Thyroid gland (tissue), 4 donors: ENCODE results near the gene LPP. TPM values are rescaled to one million over a fixed set of nuclear protein-coding genes. Genes with fewer than 3 reads are reported as not detected.
A peak's percentile ranks its signal among the peaks of the same experiment; 100 is the strongest.

Experiments used
- DNase-seq, 2 donors: peaks; one replicate each; pipeline ENCODE4 v3.0.0-alpha.2; 2019
- H3K27ac ChIP-seq, 3 donors: fragments of 200-600 bp; sonication (generic); 1 replicate in 2 of 3; 2 replicates in 1 of 3; pipeline ENCODE4 v1.5.1; 2016 to 2019; ENCODE audit warnings: mild to moderate bottlenecking in 1 of 3, moderate library complexity in 1 of 3
- H3K27me3 ChIP-seq: fragments of 200-600 bp; sonication (generic); one replicate; pipeline ENCODE4 v1.5.1; 2019
- H3K36me3 ChIP-seq, 2 donors: fragments of 200-600 bp; sonication (generic); one replicate each; pipeline ENCODE4 v1.5.1; 2016 to 2019
- H3K4me1 ChIP-seq, 2 donors: fragments of 200-600 bp; sonication (generic); one replicate each; pipeline ENCODE4 v1.5.1; 2017 to 2019
- H3K4me3 ChIP-seq, 3 donors: fragments of 200-600 bp; sonication (generic); replicated peaks in 1 of 3; 1 replicate in 2 of 3; 2 replicates in 1 of 3; pipeline ENCODE4 v1.5.1; 2016; ENCODE audit warnings: mild to moderate bottlenecking in 1 of 3
- H3K9me3 ChIP-seq: fragments of 200-600 bp; sonication (generic); one replicate; pipeline ENCODE4 v1.5.1; 2017
- POLR2A ChIP-seq, 2 donors: fragments of 450-650 bp; IDR thresholded peaks; one replicate each; pipeline ENCODE4 v1.6.1; 2017; ENCODE audit warnings: antibody characterized with exemption in 2 of 2, mild to moderate bottlenecking in 2 of 2, moderate library complexity in 1 of 2
- WGBS, 2 donors: methylation state at CpG; one replicate each; pipeline ENCODE4 v1.1.5; 2017; 5-methylcytosine and 5-hydroxymethylcytosine counted together
- intact Hi-C: fragments of 100-400 bp; cut with DNase I; formaldehyde crosslinking; loops from one replicate; pipeline ENCODE4 v1.15.1; 2023
- total RNA-seq, 4 donors: library from RNA; depleted of rRNA; stranded (reverse); fragments of >200 nt; gene quantifications; one replicate each; pipeline ENCODE4 v1.2.3, GENCODE V29; 2016
- TF ChIP-seq, protein P1 (sequence below), 6 experiments: fragments of 200-600 bp in 3 of 6; fragments of 450-650 bp in 3 of 6; sonication (generic) in 3 of 6; IDR thresholded peaks; one replicate each; pipeline ENCODE4 v1.5.1; 2016 to 2019; ENCODE audit warnings: antibody characterized with exemption in 6 of 6, mild to moderate bottlenecking in 2 of 6, inconsistent platforms in 1 of 6, moderate library complexity in 1 of 6

LPP gene
- total RNA-seq, 4 donors from 2014 or later: 79.0 to 141 (median 82.8) TPM

DNA sequence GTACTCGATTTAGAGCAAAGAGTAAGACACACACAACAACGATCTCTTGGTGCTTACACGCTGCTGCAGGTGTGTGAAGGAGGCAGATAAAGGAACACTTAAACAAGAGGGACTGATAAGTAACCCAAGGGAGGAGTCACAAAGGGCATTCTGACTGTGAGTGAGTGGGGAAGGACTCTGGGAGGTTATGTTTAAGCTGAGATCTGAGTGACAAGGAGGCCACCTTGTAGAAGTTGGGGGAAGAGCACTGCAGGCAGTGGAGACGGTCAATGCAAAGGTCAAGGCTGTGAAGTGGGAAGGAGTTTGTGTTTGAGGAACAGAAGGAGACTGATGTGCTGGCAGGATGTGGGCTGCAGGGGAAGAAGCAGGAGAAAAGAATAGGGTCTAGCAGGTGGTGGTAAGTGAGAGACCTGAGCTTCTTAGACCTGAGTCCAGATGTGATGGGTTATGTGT lies 63.1 kb downstream of the LPP start:
- Histone ChIP-seq H3K4me1 (peaks cover 0 to 6% of the 10 kb centered on the region in 2 donors), H3K27me3 (no peaks in the 10 kb centered on the region), H3K27ac (no peak overlapping the region), H3K9me3 (no peaks in the 10 kb centered on the region), H3K36me3 (no peaks in the 10 kb centered on the region), H3K4me3 (no peak overlapping the region)
- intact Hi-C loops: no loop called here
- TF ChIP-seq POLR2A (IDR thresholded peaks at IDR 0.05): no peak
- TF ChIP-seq, protein P1, sequence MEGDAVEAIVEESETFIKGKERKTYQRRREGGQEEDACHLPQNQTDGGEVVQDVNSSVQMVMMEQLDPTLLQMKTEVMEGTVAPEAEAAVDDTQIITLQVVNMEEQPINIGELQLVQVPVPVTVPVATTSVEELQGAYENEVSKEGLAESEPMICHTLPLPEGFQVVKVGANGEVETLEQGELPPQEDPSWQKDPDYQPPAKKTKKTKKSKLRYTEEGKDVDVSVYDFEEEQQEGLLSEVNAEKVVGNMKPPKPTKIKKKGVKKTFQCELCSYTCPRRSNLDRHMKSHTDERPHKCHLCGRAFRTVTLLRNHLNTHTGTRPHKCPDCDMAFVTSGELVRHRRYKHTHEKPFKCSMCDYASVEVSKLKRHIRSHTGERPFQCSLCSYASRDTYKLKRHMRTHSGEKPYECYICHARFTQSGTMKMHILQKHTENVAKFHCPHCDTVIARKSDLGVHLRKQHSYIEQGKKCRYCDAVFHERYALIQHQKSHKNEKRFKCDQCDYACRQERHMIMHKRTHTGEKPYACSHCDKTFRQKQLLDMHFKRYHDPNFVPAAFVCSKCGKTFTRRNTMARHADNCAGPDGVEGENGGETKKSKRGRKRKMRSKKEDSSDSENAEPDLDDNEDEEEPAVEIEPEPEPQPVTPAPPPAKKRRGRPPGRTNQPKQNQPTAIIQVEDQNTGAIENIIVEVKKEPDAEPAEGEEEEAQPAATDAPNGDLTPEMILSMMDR (IDR thresholded peaks at IDR 0.05): no peak
- 82 to 87% methylated on average over 4 of the region's 4 CpGs for WGBS, 2 donors
- DNase-seq: no peak

DNA sequence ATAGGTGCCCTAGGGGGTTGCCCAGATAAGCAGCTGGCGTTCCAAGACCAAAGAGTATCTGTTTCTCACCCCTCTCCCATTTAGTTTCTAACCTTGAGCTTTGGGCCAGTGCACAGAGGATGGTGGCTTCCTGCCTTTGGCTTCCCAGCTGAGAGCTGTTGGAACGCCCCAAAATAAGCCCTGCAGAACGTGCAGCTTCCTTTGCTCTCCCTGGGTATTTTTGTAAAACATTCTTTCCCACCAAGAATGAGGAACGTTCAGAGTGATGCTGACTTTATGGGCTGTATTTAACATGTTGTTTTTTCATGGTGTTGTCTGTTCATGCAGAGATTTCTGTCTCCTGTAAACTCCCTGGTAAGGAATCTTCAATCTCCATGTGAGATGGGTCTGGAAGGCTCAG lies 63.8 kb downstream of the LPP start:
- H3K4me1 ChIP-seq: peaks cover 0 to 6% of the 10 kb centered on the region in 2 donors
- no peak for TF ChIP-seq POLR2A (IDR thresholded peaks at IDR 0.05)
- TF ChIP-seq, protein P1 (IDR thresholded peaks at IDR 0.05): no peak
- WGBS, 2 donors: 82 to 88% methylated on average over 4 of the region's 4 CpGs
- H3K27ac ChIP-seq: peak overlapping the region in 1 of 3 donors; percentile 35
- DNase-seq: no peak
- intact Hi-C loops: no loop called here
- H3K4me3 ChIP-seq: no peak overlapping the region
- no peaks in the 10 kb centered on the region for H3K36me3 ChIP-seq
- H3K27me3 ChIP-seq: no peaks in the 10 kb centered on the region
- no peaks in the 10 kb centered on the region for H3K9me3 ChIP-seq

DNA sequence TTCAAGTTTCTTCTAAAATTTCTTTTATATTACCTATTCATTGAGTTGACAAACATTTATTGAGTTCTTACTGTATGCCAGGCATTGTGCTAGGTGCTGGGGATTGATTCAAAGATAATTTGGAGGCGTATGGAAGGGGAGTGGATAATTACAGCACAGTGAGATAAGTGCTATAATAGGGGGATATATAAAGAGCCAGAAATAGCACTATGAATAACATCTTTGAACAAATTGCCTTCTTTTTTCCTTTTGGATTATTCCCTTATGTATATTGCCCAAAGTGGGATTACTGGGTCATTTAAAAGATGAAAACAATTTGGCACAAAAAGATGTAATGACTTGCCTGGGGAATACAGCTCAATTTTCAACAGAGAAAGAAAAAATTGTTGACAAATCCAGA lies 64.6 kb downstream of the LPP start:
- Histone ChIP-seq H3K27me3 (no peaks in the 10 kb centered on the region), H3K4me1 (peaks cover 0 to 10% of the 10 kb centered on the region in 2 donors), H3K9me3 (no peaks in the 10 kb centered on the region), H3K27ac (peak overlapping the region in 1 of 3 donors; percentile 35), H3K36me3 (no peaks in the 10 kb centered on the region), H3K4me3 (no peak overlapping the region)
- no peak for TF ChIP-seq POLR2A (IDR thresholded peaks at IDR 0.05)
- TF ChIP-seq, protein P1 (IDR thresholded peaks at IDR 0.05): no peak
- no peak for DNase-seq
- WGBS, 2 donors: 84 to 90% methylated on average over 1 of the region's 1 CpG
- intact Hi-C loops: no loop called here

DNA sequence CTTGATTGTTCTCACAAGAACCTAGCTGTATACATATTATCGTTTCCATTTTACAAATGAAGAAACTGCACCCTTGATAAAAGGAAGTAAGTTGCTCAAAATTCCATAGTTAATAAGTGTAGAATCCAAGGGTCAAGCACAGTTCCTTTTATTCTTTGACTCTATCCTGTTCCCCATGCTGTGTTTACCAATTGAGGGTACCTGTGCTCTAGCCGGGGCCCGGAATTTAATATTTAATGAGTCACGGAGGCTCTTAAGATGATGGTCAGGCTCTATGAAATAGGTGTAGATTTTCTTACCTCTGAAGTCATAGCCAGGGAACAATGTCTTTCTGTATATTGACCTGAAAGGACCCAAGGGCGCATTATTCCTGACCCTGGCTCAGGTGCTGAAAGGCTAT lies 65.2 kb downstream of the LPP start:
- Histone ChIP-seq H3K4me3 (no peak overlapping the region), H3K4me1 (peaks cover 0 to 15% of the 10 kb centered on the region in 2 donors), H3K27ac (peak overlapping the region in 1 of 3 donors; percentile 35), H3K36me3 (no peaks in the 10 kb centered on the region), H3K27me3 (no peaks in the 10 kb centered on the region), H3K9me3 (no peaks in the 10 kb centered on the region)
- no peak for DNase-seq
- WGBS, 2 donors: 94 to 97% methylated on average over 5 of the region's 5 CpGs
- TF ChIP-seq, protein P1 (IDR thresholded peaks at IDR 0.05): no peak
- no peak for TF ChIP-seq POLR2A (IDR thresholded peaks at IDR 0.05)
- intact Hi-C loops: no loop called here

DNA sequence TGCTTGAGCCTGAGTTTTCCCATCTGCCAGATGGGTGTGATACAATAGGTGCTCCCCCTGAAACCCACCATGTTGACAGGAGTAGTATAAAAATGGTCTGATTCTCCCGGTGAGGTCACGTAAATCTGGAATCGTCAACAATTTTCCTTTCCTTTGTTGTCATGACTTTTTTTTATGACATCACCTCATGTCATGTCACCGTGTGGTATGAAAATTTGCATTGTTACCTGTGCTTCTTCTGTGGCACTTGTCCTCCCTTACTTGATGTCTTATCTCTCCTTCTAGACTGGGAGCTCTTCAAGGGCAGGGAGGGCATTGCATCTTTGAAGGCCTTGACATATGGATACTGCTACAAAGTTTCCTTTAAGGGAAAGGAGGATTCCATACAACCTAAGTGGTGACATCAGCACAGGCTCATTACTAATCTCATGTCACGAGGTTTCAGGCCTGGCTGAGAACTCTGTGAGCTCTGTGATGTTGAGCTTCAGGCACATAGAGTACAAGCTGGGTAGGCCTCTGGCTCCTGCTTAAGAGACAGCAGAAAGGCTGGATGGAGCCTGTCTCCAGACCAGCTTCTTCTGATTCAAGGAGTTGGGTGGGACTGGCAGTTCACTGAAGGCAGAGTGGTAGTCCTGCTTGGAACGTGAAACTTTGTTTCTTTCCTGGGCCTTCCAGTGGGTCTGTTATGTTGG lies 66.3 kb downstream of the LPP start:
- Histone ChIP-seq H3K27me3 (no peaks in the 10 kb centered on the region), H3K4me1 (peaks cover 0 to 15% of the 10 kb centered on the region in 2 donors), H3K36me3 (no peaks in the 10 kb centered on the region), H3K9me3 (no peaks in the 10 kb centered on the region), H3K27ac (peak overlapping the region in 2 of 3 donors; percentile 47 to 52), H3K4me3 (no peak overlapping the region)
- 96 to 97% methylated on average over 6 of the region's 6 CpGs for WGBS, 2 donors
- TF ChIP-seq POLR2A (IDR thresholded peaks at IDR 0.05): no peak
- TF ChIP-seq, protein P1 (IDR thresholded peaks at IDR 0.05): no peak
- no peak for DNase-seq
- intact Hi-C loops: no loop called here
